HG03378 (cell line): ENCODE results near the gene VRK1.

Experiments
- ATAC-seq: cut with Tn5 transposase; IDR thresholded peaks from one replicate; pipeline ENCODE4 v1.9.1; 2021; ENCODE audit warnings: mild to moderate bottlenecking, moderate library complexity; ENCODE audit not compliant: unreplicated experiment

Gene VRK1

DNA sequence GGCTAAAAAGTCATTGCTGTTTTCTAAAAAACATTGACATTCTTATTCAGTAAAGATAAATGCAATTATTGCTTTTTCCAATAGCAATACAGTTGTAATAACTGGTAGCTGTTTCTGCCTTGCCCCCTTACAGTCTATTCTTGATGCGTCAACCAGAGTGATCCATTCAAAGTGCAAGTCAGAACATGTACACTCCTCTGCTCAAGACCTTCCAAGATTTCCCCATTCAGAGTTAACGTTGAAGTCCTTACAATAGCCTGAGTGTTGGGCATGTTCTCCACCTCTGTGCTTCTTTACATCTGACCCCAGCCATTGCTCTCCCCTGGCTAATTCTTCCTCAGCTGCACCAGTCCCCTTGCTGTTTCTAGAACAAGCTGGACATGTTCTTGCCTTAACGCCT, 24.3 kb downstream of the VRK1 start:
- ATAC-seq = no peak

DNA sequence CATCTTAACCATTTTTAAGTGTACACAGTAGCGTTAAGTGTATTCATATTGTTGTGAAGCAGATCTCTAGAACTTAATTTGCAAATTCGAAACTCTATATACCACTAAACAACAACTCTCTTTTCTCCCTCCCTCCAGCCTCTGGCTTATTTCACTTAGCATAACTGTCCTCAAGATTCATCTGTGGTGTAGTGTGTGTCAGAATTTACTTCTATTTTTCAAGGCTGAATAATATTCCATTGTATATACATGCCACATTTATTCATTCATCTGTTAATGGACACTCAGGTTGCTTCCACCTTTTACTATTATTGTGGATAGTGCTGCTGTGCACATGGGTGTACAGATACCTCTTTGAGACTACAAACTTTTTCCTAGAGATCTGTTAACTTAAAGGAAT, 26.5 kb downstream of the VRK1 start:
- ATAC-seq = no peak

DNA sequence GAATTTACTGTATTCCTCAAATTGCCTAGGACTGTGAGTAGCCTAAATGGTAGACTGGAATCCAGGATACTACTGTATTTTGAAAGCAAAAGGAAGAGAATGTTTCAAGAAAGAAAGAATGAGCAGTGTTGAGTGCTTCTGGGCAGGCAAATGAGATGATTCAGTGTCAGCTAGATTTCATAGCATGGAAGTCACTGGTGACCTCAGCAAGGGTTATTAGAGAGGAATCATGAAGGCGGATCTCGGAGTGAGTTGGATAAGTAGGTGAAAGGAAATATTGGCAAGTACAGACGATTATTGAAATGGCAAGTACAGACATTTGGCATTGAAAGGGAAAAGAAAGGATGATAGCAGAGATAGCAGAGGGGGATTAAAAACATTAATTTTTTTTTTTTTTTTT, 27.1 kb downstream of the VRK1 start:
- no peak for ATAC-seq

DNA sequence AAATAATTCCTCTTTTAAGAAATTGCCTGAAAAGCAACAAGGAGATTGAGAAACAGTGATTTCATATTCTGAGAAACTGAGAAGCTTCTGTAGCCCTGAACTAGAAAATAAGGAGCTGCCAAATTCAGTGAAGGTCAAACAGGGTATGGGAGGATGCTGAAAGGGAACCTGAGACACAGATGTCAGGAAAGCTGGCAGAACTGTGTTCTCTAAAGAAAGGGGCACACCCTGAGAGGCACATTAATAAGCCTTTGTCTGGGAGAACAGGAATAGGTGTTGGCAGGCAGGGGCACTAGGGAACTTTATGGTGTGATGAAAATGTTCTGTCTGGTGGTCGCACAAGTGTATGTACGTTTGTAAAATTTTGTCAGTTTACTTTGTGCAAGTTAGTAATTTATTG, 29.6 kb downstream of the VRK1 start:
- no peak for ATAC-seq

DNA sequence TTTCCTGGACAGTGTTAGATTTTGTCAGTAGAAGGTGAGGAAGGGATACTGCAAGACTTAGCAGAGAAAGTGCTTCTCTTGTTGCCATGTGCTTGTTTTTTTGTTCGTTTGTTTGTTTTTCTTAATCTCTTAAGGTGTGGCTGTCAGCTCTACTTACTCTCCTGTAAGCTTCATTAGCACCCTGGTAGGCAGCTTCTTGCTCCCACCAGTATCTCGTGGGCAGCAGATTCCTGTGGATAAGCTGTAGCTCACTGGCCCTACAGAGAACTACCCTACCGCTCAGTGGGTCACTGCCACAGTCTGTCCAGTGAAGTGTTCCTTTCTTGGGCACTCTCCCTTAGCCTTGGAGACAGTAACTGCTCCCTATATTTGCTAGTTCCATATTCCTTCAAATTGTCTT, 30.1 kb downstream of the VRK1 start:
- no peak for ATAC-seq

DNA sequence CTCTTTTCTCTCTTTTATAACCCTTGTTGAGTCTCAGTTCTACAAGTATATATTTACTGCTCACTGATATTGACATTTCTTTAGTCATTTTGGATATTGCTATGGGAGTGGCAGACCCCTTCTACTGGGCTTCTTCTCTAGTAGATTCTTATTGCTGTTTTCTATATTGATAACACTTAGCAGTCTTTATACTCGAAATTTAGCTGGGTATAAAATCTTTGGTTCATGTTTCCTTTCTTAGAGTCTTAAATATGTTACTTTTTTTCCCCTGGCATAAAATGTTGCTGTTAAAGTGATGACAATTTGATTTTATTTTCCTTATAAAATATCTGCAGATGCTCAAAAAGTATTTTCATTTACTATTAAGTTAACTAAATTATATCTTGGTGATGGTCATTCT, 32.6 kb downstream of the VRK1 start:
- no peak for ATAC-seq

DNA sequence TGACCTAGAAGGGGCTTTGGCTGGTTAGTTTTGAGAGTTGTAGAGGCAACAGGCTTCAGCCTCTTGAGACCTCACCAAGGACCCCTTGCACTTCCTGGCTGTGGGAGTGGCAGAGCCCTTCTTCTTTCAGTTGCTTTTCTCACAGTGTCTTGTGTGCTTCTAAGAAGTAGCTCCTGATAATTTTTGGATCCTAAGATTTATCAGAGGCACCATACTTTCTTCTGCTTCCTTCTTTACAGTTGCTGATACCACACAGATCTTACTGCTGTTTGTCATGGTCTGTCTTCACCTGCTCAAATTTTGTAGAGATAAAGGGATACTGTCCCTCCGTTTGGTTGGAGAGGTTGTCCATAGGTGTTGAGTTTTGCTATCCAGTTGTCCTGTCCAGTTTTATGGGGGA, 33.8 kb downstream of the VRK1 start:
- no peak for ATAC-seq

DNA sequence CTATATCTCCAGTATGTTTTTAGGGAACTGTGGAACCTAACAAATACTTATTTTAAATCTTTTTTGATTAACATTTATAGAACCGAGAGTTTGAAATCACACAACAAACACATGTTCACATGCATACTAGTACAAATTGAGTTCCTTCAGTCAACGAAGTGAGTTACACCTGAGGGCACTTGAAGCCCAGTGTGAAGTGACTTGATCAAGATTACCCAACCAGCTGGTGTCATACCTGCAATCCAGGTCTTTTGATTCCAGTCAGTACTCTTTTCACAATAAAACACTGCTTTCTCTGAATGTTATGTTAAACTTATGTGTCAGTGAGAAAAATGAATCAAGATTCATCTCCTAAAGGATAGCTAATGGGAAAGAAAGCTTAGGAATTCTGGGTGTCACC, 35.2 kb downstream of the VRK1 start:
- ATAC-seq = no peak

DNA sequence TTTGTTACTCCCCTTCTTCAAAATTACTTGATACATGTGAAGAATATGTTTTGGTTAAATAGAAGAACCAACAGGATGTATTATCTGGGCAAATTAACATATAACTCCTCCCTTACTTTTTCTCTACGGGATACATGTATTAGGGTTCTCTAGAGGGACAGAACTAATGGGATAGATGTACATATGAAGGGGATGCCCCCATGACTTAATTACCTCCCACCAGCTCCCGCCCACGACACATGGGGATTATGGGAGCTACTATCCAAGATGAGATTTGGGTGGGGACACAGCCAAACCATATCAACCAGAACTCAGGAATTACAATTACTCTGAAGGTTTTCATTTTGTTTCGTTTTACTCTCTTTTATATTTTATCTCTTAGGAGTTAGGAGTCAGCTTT, 41.3 kb downstream of the VRK1 start:
- ATAC-seq = no peak

DNA sequence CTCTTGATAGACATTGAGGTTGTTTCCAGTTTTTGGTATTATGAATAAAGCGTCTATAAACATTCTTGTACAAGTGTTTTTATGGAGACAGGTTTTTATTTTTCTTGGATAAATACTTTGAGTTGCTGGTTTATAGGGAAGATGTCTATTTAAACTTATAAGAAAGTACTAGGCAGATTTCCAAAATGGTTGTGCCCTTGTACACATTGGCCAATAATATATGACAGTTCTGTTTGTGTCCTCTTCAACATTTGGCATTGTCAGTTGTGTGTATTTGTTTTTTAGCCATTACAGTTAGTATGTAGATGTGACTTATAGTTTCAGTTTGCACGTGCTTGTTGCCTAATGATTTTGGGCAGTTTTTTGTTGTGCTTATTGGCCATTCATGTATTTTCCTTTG, 42.1 kb downstream of the VRK1 start:
- ATAC-seq = no peak

DNA sequence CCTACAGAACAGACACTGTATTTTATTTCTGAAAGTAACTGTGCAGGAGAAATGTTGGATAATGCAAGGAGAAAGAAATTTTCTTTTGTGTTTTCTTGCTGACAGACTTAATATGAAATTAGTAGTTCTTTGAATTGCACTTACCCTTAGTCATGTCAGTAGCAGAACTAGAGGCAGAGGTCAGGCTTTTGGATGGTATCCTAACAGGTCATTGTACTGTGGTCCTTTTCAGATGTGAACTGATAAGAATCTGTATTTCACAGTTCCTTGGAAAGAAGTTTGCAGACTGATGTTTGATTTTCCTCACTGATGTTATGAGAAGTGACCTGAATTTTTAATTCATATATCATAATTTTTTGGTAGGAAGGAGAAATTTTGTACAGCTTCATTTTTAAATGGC, 46.0 kb downstream of the VRK1 start:
- ATAC-seq = no peak

DNA sequence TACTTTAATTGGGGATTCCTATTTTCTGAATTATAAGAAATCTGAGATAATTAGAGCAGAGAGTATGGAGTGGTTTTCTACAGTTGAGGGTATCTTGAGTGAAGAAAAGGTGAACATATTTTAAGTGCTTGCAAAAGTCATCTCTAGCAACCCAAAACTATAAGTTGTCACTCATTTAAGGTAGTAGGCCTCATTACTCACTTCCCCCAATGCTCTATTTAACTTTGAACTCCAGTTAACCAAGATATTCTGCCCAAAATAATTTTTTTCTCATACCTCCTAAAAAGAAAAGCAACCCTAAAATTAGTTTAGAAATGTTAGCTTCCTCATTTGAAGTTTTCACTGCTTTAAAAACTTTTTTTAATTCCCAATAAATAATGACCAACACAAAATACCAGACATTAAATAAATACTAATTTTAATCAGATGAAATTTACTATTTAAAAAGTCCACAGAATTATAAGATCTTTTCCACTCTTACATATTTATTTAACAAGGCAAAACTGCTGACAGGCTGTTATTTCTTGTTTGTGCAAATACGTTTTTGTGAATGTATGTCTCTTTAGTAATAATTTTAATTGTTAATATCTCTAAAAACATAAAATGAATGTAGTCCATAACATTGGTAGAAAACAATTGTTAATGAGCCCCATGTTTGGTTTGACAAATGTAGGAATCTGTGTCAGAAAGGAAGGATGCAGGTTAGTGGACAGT, 47.8 kb downstream of the VRK1 start:
- no peak for ATAC-seq

DNA sequence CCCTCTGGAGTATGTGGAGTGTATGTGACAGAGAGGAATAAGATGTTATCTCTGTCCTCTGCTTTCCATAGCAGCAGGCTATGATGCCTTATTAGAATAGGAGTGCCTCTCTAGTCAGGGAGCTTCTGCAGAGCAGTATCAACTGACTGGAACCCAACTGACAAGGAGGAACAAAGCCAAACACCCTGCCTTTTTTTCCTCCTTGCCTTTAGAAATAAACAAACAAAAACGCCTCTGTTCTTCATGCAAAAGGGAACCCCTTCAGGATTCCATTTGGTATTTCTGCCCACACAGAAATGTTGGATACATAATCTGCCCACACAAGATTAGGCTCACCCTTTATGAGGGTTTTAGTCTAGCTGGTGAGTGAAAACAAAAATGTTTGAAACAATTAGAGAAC, 50.3 kb downstream of the VRK1 start:
- no peak for ATAC-seq

DNA sequence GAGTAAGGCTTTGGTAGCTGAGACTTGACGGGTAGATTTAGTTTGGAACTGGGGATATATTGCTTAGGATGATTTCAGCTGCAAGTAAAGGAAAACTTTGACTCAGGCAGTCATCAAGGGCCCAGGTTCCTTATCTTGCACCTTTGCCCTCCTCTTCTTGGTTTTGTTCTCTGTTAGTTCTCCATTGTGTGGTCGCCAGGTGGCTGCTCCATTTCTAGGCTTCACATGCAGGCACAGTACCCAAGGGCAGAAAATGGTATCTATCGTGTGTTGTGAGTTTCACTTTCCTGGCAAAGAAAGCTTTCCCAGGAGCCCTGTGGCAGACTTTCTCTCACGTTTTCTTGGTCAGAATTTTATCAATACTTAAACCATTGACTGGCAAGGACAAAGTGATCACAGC, 50.8 kb downstream of the VRK1 start:
- ATAC-seq = no peak

DNA sequence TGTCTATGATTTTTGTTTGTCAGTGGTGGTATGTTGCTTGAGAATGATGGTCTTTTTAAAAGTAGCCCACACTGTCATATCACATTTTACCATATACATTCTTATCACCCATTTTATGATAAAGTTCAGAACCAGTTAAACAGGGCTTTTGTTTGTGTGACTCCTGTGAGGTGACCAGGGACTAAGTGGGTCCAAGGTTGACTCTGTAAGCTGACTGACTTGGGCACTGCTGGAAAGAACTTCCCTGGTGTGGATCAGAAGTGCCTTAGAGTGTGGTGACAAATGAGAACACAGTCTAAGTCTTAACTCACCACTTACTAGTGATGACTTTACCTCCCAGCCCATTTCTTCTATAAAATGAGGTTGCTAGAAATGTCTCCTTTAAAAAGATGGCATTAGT, 52.6 kb downstream of the VRK1 start:
- no peak for ATAC-seq

DNA sequence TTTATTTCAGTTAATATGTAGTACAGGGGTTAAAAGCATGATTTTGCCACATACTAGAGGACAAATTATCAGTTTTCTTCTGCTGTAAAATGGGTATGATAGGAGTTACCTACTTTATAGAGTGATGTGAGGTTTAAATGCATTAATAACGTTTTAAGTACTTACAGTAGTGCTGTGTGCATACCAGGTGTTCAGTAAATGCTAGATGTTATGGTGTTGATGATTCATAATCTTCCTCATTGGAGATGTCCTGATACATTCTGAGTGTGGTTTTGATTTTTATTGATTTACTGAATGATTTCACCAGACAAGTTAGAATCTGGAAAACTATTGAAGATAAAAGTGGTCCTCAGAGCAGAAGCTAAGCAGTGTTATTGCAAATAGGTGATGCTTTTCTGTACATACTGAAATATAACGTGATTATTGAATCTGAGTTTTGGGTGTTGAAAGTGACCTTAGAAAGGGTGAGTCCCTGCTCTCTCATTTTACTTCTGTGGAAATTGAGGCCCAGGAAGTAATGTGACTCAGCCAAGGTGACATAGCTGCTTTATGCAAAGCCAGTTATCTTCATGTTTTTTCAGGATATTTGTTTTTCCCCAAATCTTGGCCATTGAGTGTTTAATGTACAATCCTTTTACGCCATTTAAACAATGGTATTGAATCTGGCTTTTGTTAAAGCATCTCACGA, 54.7 kb downstream of the VRK1 start:
- ATAC-seq = no peak

DNA sequence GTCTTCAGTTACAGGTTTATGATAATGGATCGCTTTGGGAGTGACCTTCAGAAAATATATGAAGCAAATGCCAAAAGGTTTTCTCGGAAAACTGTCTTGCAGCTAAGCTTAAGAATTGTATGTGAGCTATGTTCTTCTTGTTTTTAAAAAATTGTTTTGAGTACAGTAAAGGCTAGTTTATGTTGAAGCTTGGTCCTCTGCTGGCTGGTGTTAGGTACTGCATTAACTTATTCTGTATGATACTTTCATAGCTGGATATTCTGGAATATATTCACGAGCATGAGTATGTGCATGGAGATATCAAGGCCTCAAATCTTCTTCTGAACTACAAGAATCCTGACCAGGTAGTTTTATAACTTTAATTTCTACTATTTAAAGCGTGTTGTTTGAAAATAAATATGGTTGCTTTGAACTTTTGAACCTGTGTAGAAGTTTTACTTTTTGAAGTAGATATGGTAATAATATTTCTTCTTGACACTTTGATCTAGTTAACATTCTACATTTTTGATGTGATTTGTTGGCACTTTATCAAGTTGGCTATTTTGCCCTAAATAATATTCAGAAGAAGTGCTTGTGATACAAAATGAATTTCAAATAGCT, 55.7 kb downstream of the VRK1 start:
- peak; percentile 78 for ATAC-seq

DNA sequence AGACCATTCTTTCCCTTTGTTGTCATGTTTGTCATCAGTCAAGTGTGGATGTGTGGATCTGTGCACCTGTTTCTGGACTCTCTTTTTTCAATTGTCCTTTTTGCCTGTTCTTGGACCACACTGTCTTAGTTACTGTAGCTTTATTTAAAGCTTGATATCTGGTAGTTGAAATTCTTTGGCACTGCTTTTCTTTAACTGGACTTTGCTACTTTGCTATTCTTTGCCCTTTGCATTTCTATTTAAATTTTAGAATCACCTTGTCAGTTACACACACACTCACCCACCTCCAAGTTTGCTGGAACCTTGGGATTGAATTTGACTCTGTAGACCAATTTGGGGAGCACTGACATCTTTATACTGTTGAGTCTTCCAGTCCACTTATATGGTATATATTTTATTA, 61.5 kb downstream of the VRK1 start:
- ATAC-seq = no peak

DNA sequence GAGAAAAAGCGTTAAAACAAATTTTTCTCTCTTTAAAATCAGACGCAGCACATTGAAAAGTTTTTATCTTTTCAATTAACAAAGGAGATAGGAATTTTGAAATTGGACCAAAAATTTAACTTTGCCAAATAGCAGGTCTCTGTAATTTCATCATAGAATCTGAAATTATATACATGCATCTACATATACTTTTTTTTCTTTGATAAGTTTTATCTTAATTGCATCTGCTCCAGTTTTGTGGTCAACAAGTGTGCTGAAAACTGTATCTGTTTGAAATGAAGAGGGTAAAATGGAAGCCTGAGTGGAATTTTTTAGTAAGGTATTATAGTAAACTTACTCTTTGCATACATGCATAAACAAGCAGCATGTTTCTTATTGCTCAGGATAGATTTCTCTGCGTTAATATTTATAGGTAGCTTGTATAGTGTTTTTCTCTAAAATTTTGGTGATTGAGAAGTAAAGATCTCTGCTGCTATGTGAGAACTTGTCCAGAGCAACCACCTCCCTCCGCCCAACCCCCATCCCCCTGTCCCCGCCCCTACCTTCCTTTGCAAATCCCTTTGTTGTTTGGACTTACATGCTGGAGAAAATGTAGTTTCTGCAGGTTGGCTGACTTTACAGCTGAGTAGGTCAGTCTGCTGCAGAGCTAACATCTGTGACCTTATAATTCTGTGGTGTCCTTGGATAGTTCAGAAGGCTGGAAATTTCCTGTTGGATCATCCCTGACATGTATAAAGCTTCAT, 64.6 kb downstream of the VRK1 start:
- no peak for ATAC-seq

DNA sequence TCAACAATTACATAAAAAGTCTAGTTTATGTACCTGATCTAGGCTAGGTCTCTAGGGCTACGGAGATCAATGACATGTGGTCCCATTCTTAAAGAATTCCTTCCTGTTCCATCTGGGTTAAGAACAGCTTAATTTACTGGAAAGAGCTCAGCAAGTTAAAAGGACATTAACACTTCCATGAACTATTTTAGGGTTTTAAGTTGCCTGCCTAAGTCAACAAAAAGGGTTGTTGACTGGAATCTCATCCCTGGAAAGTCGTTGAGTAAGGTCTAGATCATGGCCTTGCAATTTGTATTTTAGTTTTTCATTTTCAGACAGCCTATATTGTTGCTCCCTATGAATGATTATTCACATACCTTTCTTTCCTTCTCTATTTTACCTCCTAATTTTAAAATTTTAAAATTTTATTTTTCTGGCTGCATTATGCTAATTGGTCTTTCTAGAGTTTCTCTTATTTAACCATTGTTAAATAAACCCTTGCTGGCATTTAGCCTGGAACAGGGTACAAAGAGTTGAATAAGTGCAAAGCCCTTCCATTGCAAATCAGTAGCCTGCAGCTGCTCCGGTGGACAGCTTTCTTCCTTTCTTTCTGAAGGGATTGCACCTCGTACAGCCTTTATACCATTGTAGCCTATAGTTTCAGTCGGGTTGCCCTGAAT, 66.3 kb downstream of the VRK1 start:
- no peak for ATAC-seq

DNA sequence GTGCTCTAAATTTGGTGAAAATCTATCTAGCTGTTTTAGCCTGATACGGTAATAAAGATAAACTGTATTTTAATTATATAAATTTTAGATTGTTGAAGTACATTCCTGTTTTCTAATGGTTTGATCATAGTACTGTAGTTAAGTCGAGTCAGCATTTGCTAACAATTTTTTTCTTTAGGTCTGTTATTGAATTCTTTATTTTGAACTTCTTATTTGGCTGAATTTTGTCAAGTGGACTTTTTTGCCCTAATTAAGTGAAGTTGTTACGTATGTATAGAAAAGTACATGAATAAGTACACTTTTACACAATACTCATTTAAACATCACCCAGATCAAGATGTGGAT, 66.8 kb downstream of the VRK1 start:
- ATAC-seq = no peak
